PC-3 (cell line): ENCODE data around the gene TM9SF3. TPM values are rescaled to one million over a fixed set of nuclear protein-coding genes. Genes with fewer than 3 reads are reported as not detected.

Experiments used
- ATAC-seq: fragments of 200-7000 bp; cut with Tn5 transposase; 2 replicates; pipeline ENCODE4 v1.9.1; 2020; ENCODE audit warnings: mild to moderate bottlenecking, moderate library complexity
- BruUV-seq: library from RNA; stranded (reverse); fragments of 400-500 nt; replicated peaks from 2 replicates; lab custom pipeline; 2021; lab: Mats Ljungman, UMichigan
- CTCF ChIA-PET: fragments of 300-600 bp; sonication (Branson Sonifier 250); formaldehyde crosslinking; loops from one replicate; lab custom pipeline; 2022; ENCODE audit warnings: antibody characterized with exemption; lab: Charles Lee
- POLR2A ChIA-PET: fragments of 300-600 bp; sonication (Branson Sonifier 250); formaldehyde crosslinking; loops from one replicate; lab custom pipeline; 2022; ENCODE audit warnings: antibody characterized with exemption; ENCODE audit not compliant: unreplicated experiment; lab: Charles Lee
- DNase-seq: peaks from one replicate; pipeline ENCODE4 v3.0.0-alpha.2; 2015
- H2AFZ ChIP-seq: fragments of 300-600 bp; sonication (generic); 2 replicates; pipeline ENCODE4 v1.6.0; 2016; ENCODE audit warnings: antibody characterized with exemption, low read length
- H3F3A ChIP-seq: fragments of 300-600 bp; sonication (generic); one replicate; pipeline ENCODE4 v1.6.0; 2017; ENCODE audit warnings: antibody characterized with exemption, low read length, control low read depth, mild to moderate bottlenecking; ENCODE audit not compliant: unreplicated experiment
- H3K27ac ChIP-seq: fragments of 300-600 bp; sonication (generic); 2 replicates; pipeline ENCODE4 v1.5.1; 2016; ENCODE audit warnings: mild to moderate bottlenecking, low read length
- H3K27me3 ChIP-seq: fragments of 300-600 bp; sonication (generic); 2 replicates; pipeline ENCODE4 v1.6.1; 2016; ENCODE audit warnings: low read length, mixed read lengths
- H3K36me3 ChIP-seq: fragments of 300-600 bp; sonication (generic); 2 replicates; pipeline ENCODE4 v1.6.1; 2016; ENCODE audit warnings: low read depth, mixed run types, low read length, mixed read lengths
- H3K4me1 ChIP-seq: fragments of 300-600 bp; sonication (generic); 2 replicates; pipeline ENCODE4 v1.5.1; 2016; ENCODE audit warnings: low read length; ENCODE audit not compliant: insufficient read depth
- H3K4me2 ChIP-seq: fragments of 300-600 bp; sonication (generic); 2 replicates; pipeline ENCODE4 v1.6.0; 2016; ENCODE audit warnings: low read length
- H3K4me3 ChIP-seq: fragments of 300-600 bp; sonication (generic); 2 replicates; pipeline ENCODE4 v1.5.1; 2016; ENCODE audit warnings: mild to moderate bottlenecking, low read length, mixed read lengths
- H3K79me2 ChIP-seq: fragments of 300-600 bp; sonication (generic); 2 replicates; pipeline ENCODE4 v1.6.1; 2017; ENCODE audit warnings: low read length, mixed read lengths
- H3K9ac ChIP-seq: fragments of 300-600 bp; sonication (generic); 2 replicates; pipeline ENCODE4 v1.6.0; 2016; ENCODE audit warnings: mild to moderate bottlenecking, low read length
- H3K9me2 ChIP-seq: fragments of 300-600 bp; sonication (generic); replicated peaks from 2 replicates; pipeline ENCODE4 v1.6.1; 2016; ENCODE audit warnings: mixed run types, low read length, mixed read lengths
- H3K9me3 ChIP-seq: fragments of 300-600 bp; sonication (generic); 2 replicates; pipeline ENCODE4 v1.6.1; 2016; ENCODE audit warnings: low read length, mixed read lengths
- H4K20me1 ChIP-seq: fragments of 300-600 bp; sonication (generic); 2 replicates; pipeline ENCODE4 v1.6.1; 2016; ENCODE audit warnings: low read length, mixed read lengths
- CTCF ChIP-seq: fragments of 300-600 bp; sonication (generic); conservative IDR thresholded peaks from 2 replicates; pipeline ENCODE4 v1.5.1; 2017; ENCODE audit warnings: antibody characterized with exemption, low read depth, mild to moderate bottlenecking, low read length
- EZH2 ChIP-seq: fragments of 300-600 bp; sonication (generic); IDR thresholded peaks from one replicate; pipeline ENCODE4 v1.6.1; 2017; ENCODE audit warnings: antibody characterized with exemption, mild to moderate bottlenecking, low read length; ENCODE audit not compliant: unreplicated experiment
- EZH2phosphoT487 ChIP-seq: fragments of 300-600 bp; sonication (generic); IDR thresholded peaks from 2 replicates; pipeline ENCODE4 v1.6.1; 2018; ENCODE audit warnings: mild to moderate bottlenecking, antibody characterized with exemption, low read length, borderline replicate concordance
- intact Hi-C: fragments of 100-400 bp; cut with micrococcal nuclease; formaldehyde crosslinking; loops from 2 replicates; pipeline ENCODE4 v1.9.0; 2023
- total RNA-seq: library from RNA; depleted of rRNA; stranded (reverse); fragments of >200 nt; gene quantifications from 2 replicates; pipeline ENCODE4 v1.2.3, GENCODE V29; 2014

Gene TM9SF3
- total RNA-seq, 1 experiment from 2014 or later = 39.2 TPM

GRCh38 chr10:96606216-96606615, 19.4 kb upstream of the TM9SF3 start:
- H3K27ac ChIP-seq = no peak overlapping the region
- DNase-seq = peak; percentile 17
- TF ChIP-seq EZH2phosphoT487 = no peak
- H3K27me3 ChIP-seq = no peaks in the 10 kb centered on the region
- no peaks in the 10 kb centered on the region for H3K9me2 ChIP-seq
- H3K9ac ChIP-seq = no peak overlapping the region
- no peaks in the 10 kb centered on the region for H3F3A ChIP-seq
- no peaks in the 10 kb centered on the region for H4K20me1 ChIP-seq
- ChIA-PET CTCF (no interaction called here), POLR2A (no interaction called here)
- H3K4me1 ChIP-seq = peaks cover 6% of the 10 kb centered on the region
- BruUV-seq = no TSS peak
- H3K36me3 ChIP-seq = no peaks in the 10 kb centered on the region
- H3K9me3 ChIP-seq = no peaks in the 10 kb centered on the region
- no peak overlapping the region for H3K4me2 ChIP-seq
- no peak for ATAC-seq
- intact Hi-C loops = no loop called here
- H3K4me3 ChIP-seq = no peak overlapping the region
- H2AFZ ChIP-seq = no peak overlapping the region
- H3K79me2 ChIP-seq = no peaks in the 10 kb centered on the region

GRCh38 chr10:96600337-96600736, 13.5 kb upstream of the TM9SF3 start:
- H3K9ac ChIP-seq = no peak overlapping the region
- no peaks in the 10 kb centered on the region for H4K20me1 ChIP-seq
- peaks cover 7% of the 10 kb centered on the region for H3K4me1 ChIP-seq
- H2AFZ ChIP-seq = no peak overlapping the region
- no peaks in the 10 kb centered on the region for H3K9me2 ChIP-seq
- no peaks in the 10 kb centered on the region for H3K79me2 ChIP-seq
- no peak overlapping the region for H3K27ac ChIP-seq
- no peaks in the 10 kb centered on the region for H3K27me3 ChIP-seq
- ChIA-PET CTCF (no interaction called here), POLR2A (no interaction called here)
- ATAC-seq (no peak), DNase-seq (no peak)
- no TSS peak for BruUV-seq
- TF ChIP-seq EZH2phosphoT487 (no peak), CTCF (no peak), EZH2 (no peak)
- no peaks in the 10 kb centered on the region for H3F3A ChIP-seq
- no peaks in the 10 kb centered on the region for H3K9me3 ChIP-seq
- H3K36me3 ChIP-seq = no peaks in the 10 kb centered on the region
- no peak overlapping the region for H3K4me2 ChIP-seq
- no peak overlapping the region for H3K4me3 ChIP-seq
- intact Hi-C loops = no loop called here

GRCh38 chr10:96598846-96599245, 12.0 kb upstream of the TM9SF3 start:
- no peak overlapping the region for H2AFZ ChIP-seq
- ChIA-PET POLR2A (no interaction called here), CTCF (no interaction called here)
- H3K27me3 ChIP-seq = no peaks in the 10 kb centered on the region
- H3K27ac ChIP-seq = no peak overlapping the region
- TF ChIP-seq EZH2phosphoT487 = no peak
- no peak for TF ChIP-seq EZH2
- TF ChIP-seq CTCF = no peak
- no peaks in the 10 kb centered on the region for H3K9me3 ChIP-seq
- H3K36me3 ChIP-seq = no peaks in the 10 kb centered on the region
- no peak for ATAC-seq
- H3K4me2 ChIP-seq = no peak overlapping the region
- no peaks in the 10 kb centered on the region for H3F3A ChIP-seq
- intact Hi-C loops = no loop called here
- H3K79me2 ChIP-seq = no peaks in the 10 kb centered on the region
- BruUV-seq = no TSS peak
- no peaks in the 10 kb centered on the region for H3K9me2 ChIP-seq
- H3K9ac ChIP-seq = no peak overlapping the region
- H3K4me3 ChIP-seq = no peak overlapping the region
- no peak for DNase-seq
- peaks cover 7% of the 10 kb centered on the region for H3K4me1 ChIP-seq
- H4K20me1 ChIP-seq = no peaks in the 10 kb centered on the region
